ENCODE results near the gene ACSM6. TPM values are rescaled to one million over a fixed set of nuclear protein-coding genes. Genes with fewer than 3 reads are reported as not detected.

The ACSM6 gene
- polyA plus RNA-seq, 1 donor: not detected

- no peak for DNase-seq (ENCODE audit: low read depth)
Measured at GRCh38 chr10:95245425-95246055, 51.5 kb downstream of the ACSM6 start.

DNA sequence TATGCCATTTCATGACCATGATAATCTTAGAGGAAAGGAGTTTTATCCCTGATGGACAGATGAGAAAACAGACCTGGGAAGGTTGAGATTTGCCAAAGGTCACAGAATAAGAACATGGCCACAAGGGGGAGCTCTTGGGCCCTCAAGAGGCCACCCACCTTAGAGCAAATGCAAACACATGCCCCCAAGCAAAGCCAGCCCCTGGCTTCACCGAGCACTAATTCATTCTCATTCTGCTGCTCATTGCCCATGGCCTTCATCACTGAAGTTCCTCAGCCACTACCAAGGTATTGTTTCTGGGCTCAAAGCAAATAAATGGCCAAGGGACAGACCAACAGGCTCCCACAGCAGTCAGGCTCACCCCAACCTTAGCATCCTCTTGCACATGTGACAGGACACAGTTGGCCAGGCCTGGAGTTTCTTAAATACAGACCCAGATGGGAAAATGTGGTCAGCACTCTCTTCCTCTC lies 52.6 kb downstream of the ACSM6 start:
- no peak for DNase-seq (ENCODE audit: low read depth)

GRCh38 chr10:95247200-95247880 lies 53.3 kb downstream of the ACSM6 start:
- DNase-seq (ENCODE audit: low read depth): no peak

GRCh38 chr10:95247881-95248583 lies 54.0 kb downstream of the ACSM6 start:
- DNase-seq (ENCODE audit: low read depth): no peak

DNA sequence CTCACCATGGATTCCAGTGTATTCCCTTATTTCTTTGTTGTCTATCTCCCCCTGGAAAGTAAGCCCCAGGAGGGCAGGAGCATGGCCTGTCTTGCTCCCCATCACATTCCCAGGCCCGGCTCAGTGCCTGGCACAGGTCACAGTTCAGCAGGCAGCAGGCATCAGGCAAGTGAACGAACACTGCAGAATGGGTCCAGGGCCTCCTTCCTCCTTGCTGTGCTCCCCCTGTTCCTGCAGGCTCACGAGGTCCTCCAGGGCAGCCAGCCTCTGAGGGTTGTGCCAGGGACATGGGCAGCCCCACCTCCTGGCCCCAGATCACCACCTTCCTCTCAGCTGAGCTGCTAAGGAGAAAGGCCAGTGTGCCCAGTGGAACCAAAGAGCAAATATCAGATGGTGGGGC lies 55.0 kb downstream of the ACSM6 start:
- DNase-seq (ENCODE audit: low read depth): no peak

DNA sequence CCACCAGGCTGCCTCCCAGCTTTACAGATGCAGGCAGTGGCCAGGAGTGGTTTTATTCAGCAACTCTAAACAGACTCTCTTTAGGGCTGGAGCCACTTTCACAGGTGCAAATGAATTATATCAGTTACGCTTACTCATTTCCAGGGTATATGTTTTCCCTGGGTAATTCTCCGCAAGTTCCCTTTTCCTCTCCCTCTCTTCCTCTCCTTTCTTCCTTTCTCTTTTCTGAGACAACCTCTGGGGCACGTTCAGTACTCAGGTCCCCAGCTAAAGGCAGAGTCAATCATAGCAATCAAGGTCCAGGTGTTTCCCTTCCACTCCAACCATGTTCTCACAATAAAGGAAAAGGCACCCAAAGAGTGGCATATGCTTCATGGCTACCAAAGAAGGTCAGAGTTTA lies 55.4 kb downstream of the ACSM6 start:
- no peak for DNase-seq (ENCODE audit: low read depth)

GRCh38 chr10:95250856-95251255 lies 56.8 kb downstream of the ACSM6 start:
- no peak for DNase-seq (ENCODE audit: low read depth)

GRCh38 chr10:95253007-95253406 lies 59.0 kb downstream of the ACSM6 start:
- DNase-seq (ENCODE audit: low read depth): no peak

GRCh38 chr10:95253686-95254085 lies 59.6 kb downstream of the ACSM6 start:
- DNase-seq (ENCODE audit: low read depth): no peak

GRCh38 chr10:95254629-95255028 lies 60.6 kb downstream of the ACSM6 start:
- DNase-seq (ENCODE audit: low read depth): no peak

- DNase-seq (ENCODE audit: low read depth): no peak
Measured at GRCh38 chr10:95256268-95256667, 62.2 kb downstream of the ACSM6 start.

GRCh38 chr10:95257849-95258248 lies 63.8 kb downstream of the ACSM6 start:
- no peak for DNase-seq (ENCODE audit: low read depth)

DNA sequence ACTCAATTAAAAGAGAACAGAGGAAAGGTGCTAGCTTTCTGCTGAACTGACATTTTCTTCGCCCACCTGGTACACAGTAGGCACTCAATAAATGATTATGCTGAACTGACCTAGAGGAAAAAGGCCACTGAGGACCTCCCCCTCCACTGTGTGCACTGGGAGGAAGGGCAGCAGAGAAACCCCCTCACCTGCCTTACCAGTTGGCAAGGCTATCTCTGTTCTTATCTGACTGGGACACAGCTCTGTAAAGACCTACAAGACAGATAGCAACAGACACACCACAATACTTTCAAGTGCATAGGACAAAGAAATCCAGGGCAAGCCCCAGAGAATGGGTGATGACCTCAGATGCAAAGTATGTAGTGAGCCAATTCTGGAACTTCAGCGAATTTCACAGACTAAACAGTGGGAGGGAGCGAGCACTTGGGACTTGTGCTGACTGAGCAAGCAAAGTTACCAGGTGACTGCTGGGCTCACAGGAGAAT lies 66.4 kb downstream of the ACSM6 start:
- no peak for DNase-seq (ENCODE audit: low read depth)

GRCh38 chr10:95260909-95261552 lies 67.0 kb downstream of the ACSM6 start:
- no peak for DNase-seq (ENCODE audit: low read depth)

GRCh38 chr10:95261926-95262325 lies 67.9 kb downstream of the ACSM6 start:
- DNase-seq (ENCODE audit: low read depth): no peak

- DNase-seq (ENCODE audit: low read depth): no peak
Measured at GRCh38 chr10:95262763-95263518, 68.9 kb downstream of the ACSM6 start.

DNA sequence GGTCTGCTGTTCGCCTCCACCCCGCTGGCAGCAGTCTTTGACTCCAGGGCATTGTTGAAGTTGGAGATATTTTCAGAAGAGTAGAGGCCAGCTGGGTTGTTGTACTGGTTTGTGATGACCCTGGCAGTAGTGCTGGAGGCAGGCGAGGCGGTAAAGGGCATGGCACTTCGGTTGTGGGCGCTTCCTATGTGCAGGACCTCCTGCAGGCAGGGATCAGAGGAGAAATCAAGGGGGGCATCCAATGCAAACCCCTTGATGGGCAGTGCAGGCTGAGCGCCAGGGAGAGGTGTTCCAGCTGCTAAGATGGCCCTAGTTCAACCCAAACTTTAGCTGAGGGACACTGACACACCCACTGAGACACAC lies 69.8 kb downstream of the ACSM6 start:
- no peak for DNase-seq (ENCODE audit: low read depth)

DNA sequence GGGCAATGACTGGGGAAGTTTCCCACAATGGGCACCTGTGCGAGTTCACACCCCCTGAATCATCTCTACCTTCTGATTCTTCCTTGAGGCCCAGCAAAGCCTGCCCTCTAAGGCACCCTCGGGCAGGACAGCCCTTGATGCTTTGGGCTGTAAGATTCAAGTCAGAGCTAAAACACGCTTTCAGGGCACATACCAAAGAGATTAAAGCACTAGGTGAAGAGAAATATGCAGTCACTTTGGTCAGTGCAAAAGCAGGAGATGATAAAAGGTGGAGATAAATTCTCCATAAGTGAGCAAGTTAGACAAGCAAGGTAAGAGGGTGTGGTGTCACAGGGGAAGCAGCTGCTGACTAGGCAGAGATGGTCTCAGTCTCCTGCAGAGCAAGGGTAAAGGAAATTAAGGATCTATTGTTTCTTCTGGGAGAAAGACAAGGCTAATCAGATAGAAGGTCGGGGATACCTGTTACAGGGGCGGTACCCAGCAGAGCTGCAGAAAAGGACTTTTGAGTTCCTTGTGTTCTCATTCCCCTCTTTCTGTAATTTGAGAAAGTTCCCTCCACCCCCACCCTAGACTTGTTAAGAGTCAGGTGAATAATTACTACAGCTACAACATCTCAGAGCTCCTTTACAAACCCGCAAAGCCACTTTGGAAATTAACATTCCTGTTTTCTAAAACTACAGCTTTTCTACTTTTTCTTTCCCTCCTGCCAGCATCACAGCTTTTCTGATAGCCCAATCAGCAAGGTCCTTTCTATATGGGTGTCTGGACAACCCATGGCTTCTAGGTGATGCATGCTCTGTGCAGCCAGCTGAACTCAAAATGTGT lies 70.4 kb downstream of the ACSM6 start:
- no peak for DNase-seq (ENCODE audit: low read depth)

DNA sequence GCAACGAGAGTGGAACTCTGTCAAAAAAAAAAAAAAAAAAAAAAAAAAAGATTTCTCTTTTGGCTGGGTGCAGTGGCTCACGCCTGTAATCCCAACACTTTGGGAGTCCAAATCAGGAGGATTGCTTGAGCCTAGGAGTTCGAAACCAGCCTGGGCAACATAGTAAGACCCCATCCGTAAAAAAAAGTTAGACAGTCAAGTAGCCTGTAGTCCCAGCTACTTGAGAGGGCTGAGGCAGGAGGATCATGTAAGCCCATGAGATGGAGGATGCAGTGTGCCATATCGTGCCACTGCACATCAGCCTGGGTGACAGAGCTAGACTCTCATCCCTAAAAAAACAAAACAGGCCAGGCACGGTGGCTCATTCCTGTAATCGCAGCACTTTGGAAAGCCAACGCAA lies 71.5 kb downstream of the ACSM6 start:
- DNase-seq (ENCODE audit: low read depth): no peak

GRCh38 chr10:95266674-95267095 lies 72.6 kb downstream of the ACSM6 start:
- no peak for DNase-seq (ENCODE audit: low read depth)

DNA sequence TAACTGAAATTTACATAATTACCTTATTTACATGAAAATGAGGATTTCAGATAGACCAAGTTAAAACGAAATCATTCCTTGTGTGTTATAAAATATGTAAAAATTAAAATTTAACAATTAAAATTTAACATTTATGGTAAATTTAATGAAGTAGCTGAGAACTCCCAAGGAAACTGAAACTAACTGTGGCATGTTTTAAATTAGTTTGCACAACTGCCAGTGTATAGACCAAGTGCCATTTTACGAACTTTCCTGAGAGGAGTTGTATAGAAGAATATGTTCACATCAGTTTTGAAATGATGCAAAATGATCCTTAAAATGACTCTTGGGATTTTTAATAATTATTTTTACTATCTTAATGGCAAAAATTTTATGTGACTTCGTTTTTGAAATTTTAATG lies 73.2 kb downstream of the ACSM6 start:
- DNase-seq (ENCODE audit: low read depth): no peak

All from forelimb muscle (tissue), 1 donor.